ENCODE measurements around the gene SZRD1.

Gene SZRD1

GRCh38 chr1:16441282-16441665 lies 74.2 kb downstream of the SZRD1 start:
- no peak for DNase-seq

GRCh38 chr1:16442265-16442664 lies 75.2 kb downstream of the SZRD1 start:
- no peak for DNase-seq

DNA sequence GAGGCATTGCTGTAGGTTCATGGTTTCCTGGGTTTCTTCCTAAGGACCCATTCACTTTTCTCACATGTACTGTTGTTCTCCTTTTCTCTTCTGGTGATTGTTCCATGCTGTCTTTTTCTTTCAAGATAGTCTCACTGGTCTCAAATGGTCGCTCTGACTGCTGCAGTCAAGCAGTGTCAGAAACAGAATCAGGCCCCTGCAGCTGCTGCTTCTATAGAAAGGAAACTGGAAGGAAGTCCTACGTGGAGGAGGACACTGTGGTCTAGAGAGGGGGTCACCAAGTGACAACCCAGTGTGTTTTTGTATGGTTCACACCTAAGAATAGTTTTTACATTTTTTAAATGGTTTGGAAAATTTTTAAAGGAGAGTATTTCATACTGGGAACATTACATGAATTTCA lies 75.9 kb downstream of the SZRD1 start:
- no peak for DNase-seq

DNA sequence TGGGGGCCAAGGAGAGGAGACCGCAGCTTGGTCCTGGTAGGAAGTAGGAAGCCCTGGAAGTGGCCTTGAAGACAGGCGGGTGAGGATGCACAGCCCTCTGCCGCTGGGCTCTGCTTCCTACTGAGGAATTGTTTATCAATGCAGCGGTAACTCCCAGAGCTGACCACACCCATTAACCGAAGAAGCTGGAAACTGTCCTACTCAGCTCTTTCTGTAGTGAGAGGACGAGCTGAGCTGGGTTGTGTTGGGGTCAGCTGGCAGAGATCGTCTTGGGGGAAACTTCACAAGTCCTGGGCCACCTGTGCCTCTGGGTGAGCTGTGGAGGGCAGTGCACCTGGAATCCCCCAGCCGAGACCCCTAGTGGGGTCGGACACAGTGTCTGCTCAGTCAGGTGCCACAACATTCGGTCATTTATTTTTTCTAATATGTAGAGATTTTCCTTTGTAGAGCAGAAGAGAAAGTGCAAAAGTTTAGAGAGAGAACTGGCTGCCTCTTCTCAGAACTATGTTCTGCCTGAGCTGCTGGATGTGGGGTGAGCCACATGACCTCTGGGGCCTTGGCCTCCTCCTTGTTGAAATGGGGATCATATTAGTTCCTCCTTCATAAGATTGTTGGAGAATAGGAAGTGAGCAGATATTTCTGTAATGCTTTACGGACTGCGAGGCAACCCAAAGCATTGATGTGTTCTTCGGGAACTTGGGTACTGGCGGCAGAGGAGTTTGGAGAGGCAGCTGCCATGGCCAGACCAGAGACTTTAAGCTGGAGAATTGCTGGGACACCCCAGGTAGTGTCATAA lies 77.1 kb downstream of the SZRD1 start:
- DNase-seq = no peak

DNA sequence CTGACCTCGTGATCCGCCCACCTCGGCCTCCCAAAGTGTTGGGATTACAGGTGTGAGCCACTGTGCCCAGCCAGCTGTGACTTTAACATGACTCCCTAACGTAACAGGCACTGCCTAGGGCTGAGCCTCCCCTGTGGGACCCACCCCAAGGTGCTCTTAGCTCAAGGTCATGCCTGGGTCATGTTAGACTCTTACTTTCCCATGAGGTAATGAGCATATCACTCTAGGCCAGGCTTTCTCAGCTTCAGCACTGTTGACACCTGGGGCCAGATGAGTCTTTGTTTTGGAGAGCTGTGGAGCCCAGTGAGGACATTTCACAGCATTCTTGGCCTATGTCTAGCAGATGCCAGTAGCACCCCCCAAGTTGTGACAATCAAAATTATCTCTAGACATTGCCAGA lies 78.0 kb downstream of the SZRD1 start:
- DNase-seq = no peak

DNA sequence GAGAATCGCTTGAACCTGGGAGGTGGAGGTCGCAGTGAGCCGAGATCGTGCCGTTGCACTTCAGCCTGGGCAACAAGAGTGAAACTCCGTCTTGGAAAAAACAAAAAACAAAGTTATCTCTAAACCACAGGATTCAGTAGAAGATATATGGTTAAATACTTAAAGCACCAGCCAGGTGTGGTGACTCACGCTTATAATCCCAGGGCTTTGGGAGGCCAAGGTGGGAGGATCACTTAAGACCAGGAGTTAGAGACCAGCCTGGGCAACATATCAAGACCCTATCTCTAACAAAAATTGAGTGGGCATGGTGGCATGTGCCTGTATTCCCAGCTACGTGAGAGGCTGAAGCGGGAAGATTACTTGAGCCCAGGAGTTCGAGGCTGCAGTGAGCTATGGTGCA lies 79.1 kb downstream of the SZRD1 start:
- DNase-seq = no peak

- no peak for DNase-seq
These were observed 80.6 kb downstream of the SZRD1 start for GRCh38 chr1:16447641-16448040.

All from CD4-positive, alpha-beta T cell treated with Interleukin-21 for 1 hour (primary cell).